SK-N-SH (cell line): ENCODE results near the gene NFATC3.

Experiments used
- EP300 ChIP-seq, 2 experiments: IDR thresholded peaks; 2 replicates each; pipeline versions ENCODE4 v1.4.0 to v1.6.1; 2012; ENCODE audit warnings: borderline replicate concordance in 1 of 2, low read depth in 1 of 2, low read length in 1 of 2
- EZH2phosphoT487 ChIP-seq: fragments of 200-600 bp; sonication (generic); IDR thresholded peaks from 2 replicates; pipeline ENCODE4 v1.6.1; 2017; ENCODE audit warnings: low read depth, mixed run types, mild to moderate bottlenecking, antibody characterized with exemption, moderate library complexity, borderline replicate concordance
- GABPA ChIP-seq: IDR thresholded peaks from 2 replicates; pipeline ENCODE4 v1.4.0; 2012; ENCODE audit warnings: low read depth, mild to moderate bottlenecking
- RFX5 ChIP-seq: IDR thresholded peaks from 2 replicates; pipeline ENCODE4 v1.6.1; 2012; ENCODE audit warnings: mild to moderate bottlenecking, improper control_type of control experiment, low read length
- SMC3 ChIP-seq: IDR thresholded peaks from 2 replicates; pipeline ENCODE4 v1.6.1; 2012; ENCODE audit warnings: low read depth, low read length, improper control_type of control experiment
- TAF1 ChIP-seq: IDR thresholded peaks from 2 replicates; pipeline ENCODE4 v1.6.1; 2012; ENCODE audit warnings: low read depth, mild to moderate bottlenecking, low read length, moderate library complexity, borderline replicate concordance
- USF1 ChIP-seq: IDR thresholded peaks from 2 replicates; pipeline ENCODE4 v1.4.0; 2012; ENCODE audit warnings: low read depth, borderline replicate concordance
- YY1 ChIP-seq: IDR thresholded peaks from 2 replicates; pipeline ENCODE4 v1.4.0; 2012; ENCODE audit warnings: low read depth, mild to moderate bottlenecking
- TF ChIP-seq, protein P1 (sequence below): fragments of 200-600 bp; sonication (generic); IDR thresholded peaks from 2 replicates; pipeline ENCODE4 v1.6.1; 2017; ENCODE audit warnings: antibody characterized with exemption, mild to moderate bottlenecking, moderate library complexity
- TF ChIP-seq, protein P2 (sequence below): IDR thresholded peaks from 2 replicates; pipeline ENCODE4 v1.6.1; 2012; ENCODE audit warnings: mild to moderate bottlenecking, low read depth, low read length, moderate library complexity

DNA sequence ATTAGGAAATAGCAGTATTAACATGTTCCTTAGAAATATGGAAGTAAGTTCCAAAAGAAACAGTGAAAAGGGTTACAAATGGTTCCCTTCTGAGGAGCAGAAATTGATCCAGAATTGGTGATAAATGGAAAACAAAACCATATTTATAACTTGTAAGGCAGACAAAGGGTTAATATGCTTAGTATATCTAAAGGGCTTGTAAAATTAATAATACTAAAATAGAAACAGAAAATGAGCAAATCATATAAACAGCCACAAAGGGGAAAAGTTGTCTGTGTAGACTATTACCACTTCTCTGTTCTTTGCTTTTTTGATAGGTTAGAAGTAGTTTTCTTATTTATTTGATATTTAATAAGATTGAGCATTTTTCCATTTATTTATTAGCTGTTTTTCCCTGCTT lies 64.4 kb downstream of the NFATC3 start:
- TF ChIP-seq, protein P1, sequence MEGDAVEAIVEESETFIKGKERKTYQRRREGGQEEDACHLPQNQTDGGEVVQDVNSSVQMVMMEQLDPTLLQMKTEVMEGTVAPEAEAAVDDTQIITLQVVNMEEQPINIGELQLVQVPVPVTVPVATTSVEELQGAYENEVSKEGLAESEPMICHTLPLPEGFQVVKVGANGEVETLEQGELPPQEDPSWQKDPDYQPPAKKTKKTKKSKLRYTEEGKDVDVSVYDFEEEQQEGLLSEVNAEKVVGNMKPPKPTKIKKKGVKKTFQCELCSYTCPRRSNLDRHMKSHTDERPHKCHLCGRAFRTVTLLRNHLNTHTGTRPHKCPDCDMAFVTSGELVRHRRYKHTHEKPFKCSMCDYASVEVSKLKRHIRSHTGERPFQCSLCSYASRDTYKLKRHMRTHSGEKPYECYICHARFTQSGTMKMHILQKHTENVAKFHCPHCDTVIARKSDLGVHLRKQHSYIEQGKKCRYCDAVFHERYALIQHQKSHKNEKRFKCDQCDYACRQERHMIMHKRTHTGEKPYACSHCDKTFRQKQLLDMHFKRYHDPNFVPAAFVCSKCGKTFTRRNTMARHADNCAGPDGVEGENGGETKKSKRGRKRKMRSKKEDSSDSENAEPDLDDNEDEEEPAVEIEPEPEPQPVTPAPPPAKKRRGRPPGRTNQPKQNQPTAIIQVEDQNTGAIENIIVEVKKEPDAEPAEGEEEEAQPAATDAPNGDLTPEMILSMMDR = no peak
- no peak for TF ChIP-seq TAF1
- no peak for TF ChIP-seq YY1
- TF ChIP-seq SMC3 = no peak
- no peak for TF ChIP-seq EP300 (IDR thresholded peaks at IDR 0.05; ENCODE audit: borderline replicate concordance in 1 of 2, low read depth in 1 of 2, low read length in 1 of 2)
- TF ChIP-seq USF1 = no peak
- TF ChIP-seq GABPA = no peak
- no peak for TF ChIP-seq EZH2phosphoT487
- no peak for TF ChIP-seq RFX5
- TF ChIP-seq, protein P2, sequence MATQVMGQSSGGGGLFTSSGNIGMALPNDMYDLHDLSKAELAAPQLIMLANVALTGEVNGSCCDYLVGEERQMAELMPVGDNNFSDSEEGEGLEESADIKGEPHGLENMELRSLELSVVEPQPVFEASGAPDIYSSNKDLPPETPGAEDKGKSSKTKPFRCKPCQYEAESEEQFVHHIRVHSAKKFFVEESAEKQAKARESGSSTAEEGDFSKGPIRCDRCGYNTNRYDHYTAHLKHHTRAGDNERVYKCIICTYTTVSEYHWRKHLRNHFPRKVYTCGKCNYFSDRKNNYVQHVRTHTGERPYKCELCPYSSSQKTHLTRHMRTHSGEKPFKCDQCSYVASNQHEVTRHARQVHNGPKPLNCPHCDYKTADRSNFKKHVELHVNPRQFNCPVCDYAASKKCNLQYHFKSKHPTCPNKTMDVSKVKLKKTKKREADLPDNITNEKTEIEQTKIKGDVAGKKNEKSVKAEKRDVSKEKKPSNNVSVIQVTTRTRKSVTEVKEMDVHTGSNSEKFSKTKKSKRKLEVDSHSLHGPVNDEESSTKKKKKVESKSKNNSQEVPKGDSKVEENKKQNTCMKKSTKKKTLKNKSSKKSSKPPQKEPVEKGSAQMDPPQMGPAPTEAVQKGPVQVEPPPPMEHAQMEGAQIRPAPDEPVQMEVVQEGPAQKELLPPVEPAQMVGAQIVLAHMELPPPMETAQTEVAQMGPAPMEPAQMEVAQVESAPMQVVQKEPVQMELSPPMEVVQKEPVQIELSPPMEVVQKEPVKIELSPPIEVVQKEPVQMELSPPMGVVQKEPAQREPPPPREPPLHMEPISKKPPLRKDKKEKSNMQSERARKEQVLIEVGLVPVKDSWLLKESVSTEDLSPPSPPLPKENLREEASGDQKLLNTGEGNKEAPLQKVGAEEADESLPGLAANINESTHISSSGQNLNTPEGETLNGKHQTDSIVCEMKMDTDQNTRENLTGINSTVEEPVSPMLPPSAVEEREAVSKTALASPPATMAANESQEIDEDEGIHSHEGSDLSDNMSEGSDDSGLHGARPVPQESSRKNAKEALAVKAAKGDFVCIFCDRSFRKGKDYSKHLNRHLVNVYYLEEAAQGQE = no peak
